22Rv1 (cell line): ENCODE results near the gene MTHFD1L.
"Not testable (repeated sequence)": the region's sequence is repeated elsewhere in the genome, so short reads cannot be mapped to it uniquely, and the experiment has no call there.

Experiments
- H3K27ac ChIP-seq: fragments of 450-650 bp; 2 replicates; pipeline ENCODE4 v1.5.1; 2017
- ZFX ChIP-seq: fragments of 450-650 bp; IDR thresholded peaks from 2 replicates; pipeline ENCODE4 v1.6.1; 2017; ENCODE audit warnings: antibody characterized with exemption, borderline replicate concordance
- TF ChIP-seq, protein P1 (sequence below): fragments of 450-650 bp; IDR thresholded peaks from 2 replicates; pipeline ENCODE4 v1.5.1; 2017; ENCODE audit warnings: mild to moderate bottlenecking

MTHFD1L gene

DNA sequence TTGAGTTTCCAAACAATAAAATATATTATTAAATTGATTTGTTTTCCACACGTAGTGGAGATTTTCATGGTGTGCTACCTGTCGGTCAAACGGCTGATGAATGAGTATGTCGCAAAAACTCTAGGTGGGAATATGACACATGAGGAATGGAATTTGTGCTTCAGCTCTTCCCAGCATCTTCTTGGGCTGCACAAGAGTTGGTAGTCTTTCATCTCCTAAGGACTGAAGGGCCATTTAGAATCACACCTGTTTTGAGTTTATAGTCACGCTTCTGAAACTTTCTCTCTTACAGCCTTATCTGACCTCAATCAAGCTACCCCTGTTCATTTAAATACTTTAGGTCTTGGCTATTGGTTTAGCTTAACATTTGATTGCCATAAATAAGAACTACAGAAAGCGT, 216.6 kb downstream of the MTHFD1L start:
- no peak overlapping the region for H3K27ac ChIP-seq
- TF ChIP-seq ZFX = no peak
- TF ChIP-seq, protein P1, sequence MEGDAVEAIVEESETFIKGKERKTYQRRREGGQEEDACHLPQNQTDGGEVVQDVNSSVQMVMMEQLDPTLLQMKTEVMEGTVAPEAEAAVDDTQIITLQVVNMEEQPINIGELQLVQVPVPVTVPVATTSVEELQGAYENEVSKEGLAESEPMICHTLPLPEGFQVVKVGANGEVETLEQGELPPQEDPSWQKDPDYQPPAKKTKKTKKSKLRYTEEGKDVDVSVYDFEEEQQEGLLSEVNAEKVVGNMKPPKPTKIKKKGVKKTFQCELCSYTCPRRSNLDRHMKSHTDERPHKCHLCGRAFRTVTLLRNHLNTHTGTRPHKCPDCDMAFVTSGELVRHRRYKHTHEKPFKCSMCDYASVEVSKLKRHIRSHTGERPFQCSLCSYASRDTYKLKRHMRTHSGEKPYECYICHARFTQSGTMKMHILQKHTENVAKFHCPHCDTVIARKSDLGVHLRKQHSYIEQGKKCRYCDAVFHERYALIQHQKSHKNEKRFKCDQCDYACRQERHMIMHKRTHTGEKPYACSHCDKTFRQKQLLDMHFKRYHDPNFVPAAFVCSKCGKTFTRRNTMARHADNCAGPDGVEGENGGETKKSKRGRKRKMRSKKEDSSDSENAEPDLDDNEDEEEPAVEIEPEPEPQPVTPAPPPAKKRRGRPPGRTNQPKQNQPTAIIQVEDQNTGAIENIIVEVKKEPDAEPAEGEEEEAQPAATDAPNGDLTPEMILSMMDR = no peak

DNA sequence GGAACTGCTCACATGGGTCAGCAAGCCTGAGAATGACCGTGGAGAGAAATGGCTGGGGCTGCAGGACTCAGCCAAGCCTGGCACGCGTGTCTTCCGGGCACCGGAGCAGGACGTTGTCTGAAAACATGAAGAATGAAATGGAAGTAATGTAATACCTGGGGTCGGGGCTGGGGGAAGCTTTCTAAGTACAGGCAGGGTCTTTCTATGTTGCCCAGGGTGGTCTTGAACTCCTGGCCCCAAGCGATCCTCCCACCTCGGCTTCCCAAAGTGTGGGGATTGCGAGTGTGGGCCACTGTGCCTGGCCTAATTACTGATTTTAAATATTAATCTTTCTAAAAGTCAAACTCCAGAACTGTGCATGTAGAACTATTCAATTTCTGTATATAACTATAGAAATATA, 218.8 kb downstream of the MTHFD1L start:
- TF ChIP-seq, protein P1 = no peak
- TF ChIP-seq ZFX = no peak
- no peak overlapping the region for H3K27ac ChIP-seq

DNA sequence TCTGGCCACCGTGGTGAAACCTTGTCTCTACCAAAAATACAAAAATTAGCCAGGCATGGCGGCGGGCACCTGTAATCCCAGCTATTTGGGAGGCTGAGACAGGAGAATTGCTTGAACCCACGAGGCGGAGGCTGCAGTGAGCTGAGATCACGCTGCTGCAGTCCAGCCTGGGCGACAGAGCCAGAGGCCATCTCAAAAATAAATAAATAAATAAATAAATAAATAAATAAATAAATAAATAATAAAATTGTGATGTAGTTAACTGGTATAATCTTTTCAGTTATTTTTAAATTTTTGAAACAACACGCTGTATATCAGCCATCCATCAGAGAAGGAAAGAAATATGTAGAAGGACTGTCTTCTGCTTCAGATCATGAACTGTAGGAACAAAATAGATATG, 221.6 kb downstream of the MTHFD1L start:
- H3K27ac ChIP-seq = not testable (repeated sequence)

DNA sequence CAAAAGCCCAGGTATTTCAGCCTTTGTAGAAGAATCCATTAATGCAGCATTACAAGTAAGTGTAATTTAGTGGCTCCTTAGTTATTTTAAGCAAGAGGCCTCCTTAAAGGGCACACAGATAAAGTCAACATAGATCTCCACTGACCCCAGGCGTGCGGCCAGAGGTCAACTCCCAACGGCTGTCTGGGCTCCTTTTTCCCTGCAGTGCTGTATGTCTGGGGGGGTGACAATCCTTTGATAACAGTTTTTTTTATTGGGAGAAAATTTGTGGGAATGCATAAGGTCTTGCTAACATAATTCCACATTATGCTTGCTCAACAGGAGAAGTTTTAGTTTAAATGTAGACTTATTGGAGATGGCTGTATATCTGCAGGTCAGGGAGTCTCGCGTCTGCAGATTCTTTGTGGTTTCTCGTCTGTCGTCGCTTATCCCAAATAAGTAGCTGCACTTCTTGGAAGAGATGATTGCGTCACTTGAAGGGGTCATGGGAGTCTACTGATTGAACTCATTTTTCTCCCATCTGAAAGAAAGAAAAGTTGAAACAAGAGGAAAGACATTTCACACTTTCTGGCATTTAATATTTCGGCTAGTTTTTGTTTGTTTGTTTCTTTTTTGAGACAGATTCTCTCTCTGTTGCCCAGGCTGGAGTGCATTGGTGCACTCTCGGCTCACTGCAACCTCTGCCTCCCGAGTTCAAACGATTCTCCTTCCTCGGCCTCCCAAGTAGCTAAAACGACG, 222.5 kb downstream of the MTHFD1L start:
- TF ChIP-seq, protein P1 = no peak
- TF ChIP-seq ZFX = no peak
- H3K27ac ChIP-seq = no peak overlapping the region

DNA sequence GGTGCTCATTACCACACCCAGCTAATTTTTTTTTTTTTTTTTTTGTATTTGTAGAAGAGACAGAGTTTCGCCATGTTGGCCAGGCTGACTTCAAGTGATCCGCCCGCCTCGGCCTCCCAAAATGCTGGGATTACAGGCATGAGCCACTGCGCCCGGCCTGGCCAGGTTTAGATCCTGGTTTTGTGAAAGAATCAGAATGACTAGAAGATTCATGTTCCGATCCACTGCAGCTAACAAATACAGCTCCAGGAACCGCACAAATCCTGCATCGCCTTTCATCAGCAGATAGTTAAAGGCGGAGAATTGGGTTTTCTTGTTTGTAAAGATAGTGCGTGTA, 223.1 kb downstream of the MTHFD1L start:
- no peak overlapping the region for H3K27ac ChIP-seq
- TF ChIP-seq, protein P1 = no peak
- TF ChIP-seq ZFX = no peak

DNA sequence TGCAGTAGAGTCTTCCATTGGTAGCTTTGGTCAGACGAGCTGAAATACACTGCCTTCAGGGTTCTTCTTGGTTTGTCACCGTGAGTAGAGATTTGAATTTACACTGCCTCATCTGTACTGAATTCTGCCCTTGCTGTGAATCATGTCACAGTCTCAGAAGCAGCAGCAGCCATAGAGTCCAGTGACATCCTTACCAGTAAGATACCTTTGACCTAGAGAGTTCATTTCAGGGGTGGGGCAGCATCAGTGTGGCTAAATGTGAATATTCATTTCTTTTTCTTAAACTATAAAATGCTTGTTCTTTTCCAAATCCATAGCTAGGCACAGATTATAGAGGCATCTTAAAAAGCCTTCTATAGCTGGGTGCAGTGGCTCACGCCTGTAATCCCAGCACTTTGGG, 223.5 kb downstream of the MTHFD1L start:
- H3K27ac ChIP-seq = no peak overlapping the region
- no peak for TF ChIP-seq ZFX
- TF ChIP-seq, protein P1 = no peak

DNA sequence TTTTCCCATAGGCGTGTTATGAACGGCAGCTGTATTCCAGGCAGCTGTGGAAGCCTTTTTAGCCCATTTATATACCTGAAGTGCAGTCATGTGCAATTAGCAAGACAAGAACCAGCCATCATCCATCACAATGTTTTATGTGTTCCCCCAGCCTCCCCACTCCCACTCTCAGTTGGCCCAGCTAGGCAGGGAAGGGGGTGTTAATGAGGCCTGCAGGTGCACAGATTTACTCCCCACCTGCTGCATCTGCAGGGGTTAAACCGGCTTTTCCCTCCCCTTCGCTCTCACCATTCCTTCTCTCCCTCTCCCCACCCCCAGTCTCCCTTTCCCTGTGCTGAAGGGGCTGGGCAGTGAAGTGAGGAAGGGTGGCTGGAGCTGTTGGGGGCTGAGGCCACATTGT, 224.5 kb downstream of the MTHFD1L start:
- TF ChIP-seq, protein P1 = no peak
- no peak for TF ChIP-seq ZFX
- H3K27ac ChIP-seq = no peak overlapping the region

DNA sequence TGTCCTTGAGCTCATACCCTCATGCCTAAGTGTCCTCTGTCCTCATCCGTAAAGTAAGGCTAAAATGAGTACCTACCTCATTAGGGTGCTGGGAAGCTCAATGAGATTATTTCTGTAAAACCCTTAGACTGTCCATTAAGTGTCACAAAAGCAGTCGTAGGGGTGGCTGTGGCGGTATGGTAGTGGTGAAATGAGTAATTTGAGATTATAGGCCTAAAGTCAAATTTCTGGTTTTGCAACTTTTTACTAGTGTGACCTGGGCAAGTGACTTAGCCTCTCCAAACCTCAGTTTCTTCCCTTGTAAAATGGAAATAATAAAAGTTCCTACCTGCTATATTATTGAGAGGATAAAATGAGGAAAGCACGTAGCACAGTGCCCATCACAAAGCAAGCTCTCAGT, 226.1 kb downstream of the MTHFD1L start:
- TF ChIP-seq, protein P1 = no peak
- no peak for TF ChIP-seq ZFX
- no peak overlapping the region for H3K27ac ChIP-seq
